ENCODE data around the gene LIN54. TPM values are rescaled to one million over a fixed set of nuclear protein-coding genes. Genes with fewer than 3 reads are reported as not detected.

LIN54 gene
- total and polyA plus RNA-seq, 4 donors, result 2.0 to 17.1 (median 5.2) TPM

GRCh38 chr4:82947498-82947897, 63.1 kb downstream of the LIN54 start:
- Histone ChIP-seq H3K4me1 (ENCODE audit: control insufficient read depth in 4 of 4, insufficient read depth in 4 of 4, low read length in 3 of 4) (no peaks in the 10 kb centered on the region), H3K36me3 (ENCODE audit: control insufficient read depth in 4 of 4, insufficient read depth in 3 of 4, low read depth in 1 of 4, low read length in 3 of 4) (peaks cover 0 to 3% (median under 1%) of the 10 kb centered on the region in 4 donors), H3K27me3 (ENCODE audit: control insufficient read depth in 4 of 4, insufficient read depth in 4 of 4, low read length in 3 of 4) (no peaks in the 10 kb centered on the region), H3K9ac (ENCODE audit: low read depth in 1 of 2, low read length in 2 of 2) (no peak overlapping the region), H3K4me3 (ENCODE audit: low read depth in 1 of 3, low read length in 3 of 3) (no peak overlapping the region), H3K27ac (ENCODE audit: low read depth in 1 of 2, low read length in 2 of 2) (no peak overlapping the region), H3K9me3 (ENCODE audit: control insufficient read depth in 4 of 4, low read length in 3 of 4) (no peaks in the 10 kb centered on the region)
- no peak for DNase-seq (ENCODE audit: low spot score)
- TF ChIP-seq HNF4G (IDR thresholded peaks at IDR 0.05), result no peak

- no peak overlapping the region for H3K27ac ChIP-seq (ENCODE audit: low read depth in 1 of 2, low read length in 2 of 2)
- H3K9me3 ChIP-seq (ENCODE audit: control insufficient read depth in 4 of 4, low read length in 3 of 4), result no peaks in the 10 kb centered on the region
- H3K36me3 ChIP-seq (ENCODE audit: control insufficient read depth in 4 of 4, insufficient read depth in 3 of 4, low read depth in 1 of 4, low read length in 3 of 4), result peaks cover 0 to 31% (median 21%) of the 10 kb centered on the region in 4 donors
- no peak for DNase-seq (ENCODE audit: low spot score)
- 95% methylated on average over 2 of the region's 2 CpGs for WGBS
- no peaks in the 10 kb centered on the region for H3K4me1 ChIP-seq (ENCODE audit: control insufficient read depth in 4 of 4, insufficient read depth in 4 of 4, low read length in 3 of 4)
- TF ChIP-seq JUND (IDR thresholded peaks at IDR 0.05), result no peak
- no peak for TF ChIP-seq ZBTB33 (IDR thresholded peaks at IDR 0.05)
- no peak for TF ChIP-seq REST (IDR thresholded peaks at IDR 0.05)
- TF ChIP-seq RXRA (IDR thresholded peaks at IDR 0.05), result no peak
- no peak for TF ChIP-seq FOXA1 (IDR thresholded peaks at IDR 0.05)
- TF ChIP-seq FOXA2 (IDR thresholded peaks at IDR 0.05), result no peak
- no peak for TF ChIP-seq NR2F2 (IDR thresholded peaks at IDR 0.05)
- no peak for TF ChIP-seq YY1 (IDR thresholded peaks at IDR 0.05)
- no peak for TF ChIP-seq MAX (IDR thresholded peaks at IDR 0.05)
- no peak for TF ChIP-seq TAF1 (conservative IDR thresholded peaks at IDR 0.05)
- TF ChIP-seq GABPA (IDR thresholded peaks at IDR 0.05 in 1 of 2, conservative IDR thresholded peaks at IDR 0.05 in 1 of 2), result no peak
- no peak for TF ChIP-seq RAD21 (IDR thresholded peaks at IDR 0.05)
- TF ChIP-seq, protein P1, sequence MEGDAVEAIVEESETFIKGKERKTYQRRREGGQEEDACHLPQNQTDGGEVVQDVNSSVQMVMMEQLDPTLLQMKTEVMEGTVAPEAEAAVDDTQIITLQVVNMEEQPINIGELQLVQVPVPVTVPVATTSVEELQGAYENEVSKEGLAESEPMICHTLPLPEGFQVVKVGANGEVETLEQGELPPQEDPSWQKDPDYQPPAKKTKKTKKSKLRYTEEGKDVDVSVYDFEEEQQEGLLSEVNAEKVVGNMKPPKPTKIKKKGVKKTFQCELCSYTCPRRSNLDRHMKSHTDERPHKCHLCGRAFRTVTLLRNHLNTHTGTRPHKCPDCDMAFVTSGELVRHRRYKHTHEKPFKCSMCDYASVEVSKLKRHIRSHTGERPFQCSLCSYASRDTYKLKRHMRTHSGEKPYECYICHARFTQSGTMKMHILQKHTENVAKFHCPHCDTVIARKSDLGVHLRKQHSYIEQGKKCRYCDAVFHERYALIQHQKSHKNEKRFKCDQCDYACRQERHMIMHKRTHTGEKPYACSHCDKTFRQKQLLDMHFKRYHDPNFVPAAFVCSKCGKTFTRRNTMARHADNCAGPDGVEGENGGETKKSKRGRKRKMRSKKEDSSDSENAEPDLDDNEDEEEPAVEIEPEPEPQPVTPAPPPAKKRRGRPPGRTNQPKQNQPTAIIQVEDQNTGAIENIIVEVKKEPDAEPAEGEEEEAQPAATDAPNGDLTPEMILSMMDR (IDR thresholded peaks at IDR 0.05; ENCODE audit: low read depth, low read length, missing input control), result no peak
- TF ChIP-seq SP1 (IDR thresholded peaks at IDR 0.05), result no peak
- TF ChIP-seq HNF4A (conservative IDR thresholded peaks at IDR 0.05), result no peak
- no peak for TF ChIP-seq ATF3 (IDR thresholded peaks at IDR 0.05)
- no peak for TF ChIP-seq HNF4G (IDR thresholded peaks at IDR 0.05)
- no peak for TF ChIP-seq EGR1 (IDR thresholded peaks at IDR 0.05; ENCODE audit: low read depth in 2 of 2)
- no peaks in the 10 kb centered on the region for H3K27me3 ChIP-seq (ENCODE audit: control insufficient read depth in 4 of 4, insufficient read depth in 4 of 4, low read length in 3 of 4)
- H3K4me3 ChIP-seq (ENCODE audit: low read depth in 1 of 3, low read length in 3 of 3), result no peak overlapping the region
- H3K9ac ChIP-seq (ENCODE audit: low read depth in 1 of 2, low read length in 2 of 2), result no peak overlapping the region
Observed at GRCh38 chr4:82939414-82939813, 71.2 kb downstream of the LIN54 start.
